Activated CD8-positive, alpha-beta T cell treated with anti-CD3 and anti-CD28 coated beads, Interleukin-2, amount 10 ng/mL, durations not matched to agents 7 days and 5 days (primary cell): ENCODE data around the gene CACNG3. TPM values are rescaled to one million over a fixed set of nuclear protein-coding genes. Genes with fewer than 3 reads are reported as not detected.
A peak's percentile ranks its signal among the peaks of the same experiment; 100 is the strongest.

Experiments used
- ATAC-seq: fragments of 150-1000 bp; cut with Tn5 transposase; one replicate; pipeline ENCODE4 v1.10.0; 2021; ENCODE audit warnings: moderate library complexity
- CTCF ChIA-PET: fragments of 350-600 bp; sonication (Branson Sonifier 250); formaldehyde crosslinking; loops from one replicate; lab custom pipeline; 2021; ENCODE audit warnings: antibody characterized with exemption; lab: Charles Lee
- POLR2A ChIA-PET: fragments of 350-600 bp; sonication (Branson Sonifier 250); formaldehyde crosslinking; loops from one replicate; lab custom pipeline; 2021; ENCODE audit warnings: antibody characterized with exemption; lab: Charles Lee
- DNase-seq: peaks from one replicate; pipeline ENCODE4 v3.0.0-alpha.2; 2020
- H3K27ac Mint-ChIP-seq: one replicate; pipeline ENCODE4 v1.8.0; 2021; ENCODE audit warnings: mild to moderate bottlenecking, mixed read lengths
- H3K27me3 Mint-ChIP-seq: one replicate; pipeline ENCODE4 v1.8.0; 2021; ENCODE audit warnings: low read depth, mixed read lengths
- H3K36me3 Mint-ChIP-seq: one replicate; pipeline ENCODE4 v1.8.0; 2021; ENCODE audit warnings: low read depth, mixed read lengths
- H3K4me1 Mint-ChIP-seq: one replicate; pipeline ENCODE4 v1.8.0; 2021; ENCODE audit warnings: low read depth, mixed read lengths
- H3K4me3 Mint-ChIP-seq: one replicate; pipeline ENCODE4 v1.8.0; 2021; ENCODE audit warnings: mild to moderate bottlenecking, mixed read lengths
- H3K9me3 Mint-ChIP-seq: one replicate; pipeline ENCODE4 v1.8.0; 2022; ENCODE audit warnings: mixed read lengths; ENCODE audit not compliant: insufficient read depth
- total RNA-seq, 2 experiments: library from RNA; stranded (reverse); gene quantifications; one replicate each; pipeline ENCODE4 v1.2.3, GENCODE V29; 2021

Gene CACNG3
- not detected for total RNA-seq

DNA sequence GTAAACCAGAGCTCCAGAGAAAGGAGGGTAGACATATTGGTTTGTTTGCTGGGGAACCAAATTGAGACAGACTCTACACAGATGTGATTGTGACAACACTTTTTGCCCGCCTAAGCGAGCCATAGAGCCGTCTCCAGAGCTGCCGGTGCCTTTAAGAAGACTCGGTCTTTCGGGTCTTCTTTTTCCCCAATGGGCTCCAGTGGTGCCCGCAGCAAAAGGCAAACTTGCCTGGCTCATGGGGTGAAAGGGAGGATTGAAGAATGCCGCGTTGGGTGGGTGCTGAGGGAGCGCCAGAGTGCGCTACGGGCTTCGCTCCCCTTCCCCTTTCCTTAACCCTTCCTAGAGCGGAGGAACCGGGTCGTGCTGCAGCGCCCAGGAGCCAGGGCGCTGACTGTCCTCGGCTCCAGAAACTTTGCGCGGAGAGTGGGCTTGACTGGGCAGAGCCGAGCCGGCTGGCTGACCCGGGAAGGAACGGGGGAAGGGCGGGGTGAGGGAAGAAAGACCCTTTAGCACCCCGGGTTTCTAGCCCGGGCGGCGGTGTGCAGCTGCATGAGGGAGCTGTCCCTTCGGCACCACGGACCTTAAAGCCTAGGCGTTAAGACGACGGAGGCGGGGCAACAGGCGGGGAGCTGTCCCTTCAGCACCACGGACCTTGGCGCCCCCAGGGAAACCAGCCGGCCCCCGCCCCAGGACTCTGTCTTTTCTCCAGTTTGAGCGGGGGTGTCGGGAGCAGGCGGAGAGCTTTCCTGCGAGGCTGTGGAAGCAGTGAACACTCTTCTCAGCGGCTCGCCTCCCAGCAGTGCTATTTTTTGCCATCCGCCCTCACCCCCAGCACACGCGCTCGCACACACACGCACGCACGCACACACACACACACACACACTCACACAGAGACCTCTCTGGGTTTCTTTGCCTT is at the start of gene CACNG3:
TSS of gene CACNG3 (plus strand) at position 880 of the 916 bp plus-strand sequence. CDS start 420 bp downstream, outside the sequence.
- ChIA-PET POLR2A (no interaction called here), CTCF (interaction anchor here (0.7 to 6.0 kb wide), 3 partner anchors 185 to 452 kb away, joined by 3 to 43 read pairs (median 3); no protein-coding TSS in a partner anchor)
- Mint-ChIP-seq H3K27ac (no peak within 1 kb of the TSS), H3K27me3 (peaks cover 48% of the 10 kb centered on the region), H3K4me3 (no peak within 1 kb of the TSS), H3K4me1 (peaks cover 3% of the 10 kb centered on the region), H3K36me3 (no peaks in the 10 kb centered on the region), H3K9me3 (no peaks in the 10 kb centered on the region)
- peak; percentile 92 for ATAC-seq
- peak; percentile 84 for DNase-seq

DNA sequence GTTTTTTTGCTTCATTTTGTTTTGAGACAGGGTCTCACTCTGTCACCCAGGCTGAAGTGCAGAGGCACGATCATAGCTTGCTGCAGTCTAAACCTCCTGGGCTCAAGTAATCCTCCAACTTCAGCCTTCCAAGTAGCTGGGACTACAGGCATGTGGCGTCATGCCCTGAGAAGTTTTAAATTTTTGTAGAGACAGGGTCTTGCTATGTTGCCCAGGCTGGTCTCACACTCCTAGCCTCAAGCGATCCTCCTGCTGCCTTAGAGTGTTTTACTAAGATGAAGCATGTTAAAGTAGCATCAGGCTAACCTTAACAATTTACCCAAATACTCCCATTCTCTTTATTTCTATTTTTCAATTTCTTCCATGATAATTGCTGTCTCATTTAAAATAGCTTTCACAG is 49.2 kb upstream of the CACNG3 start:
- ATAC-seq (no peak), DNase-seq (no peak)
- ChIA-PET POLR2A (no interaction called here), CTCF (interaction anchor here (2.0 kb wide), 1 partner anchor 46 kb away, joined by 10 read pairs; no protein-coding TSS in a partner anchor)
- Mint-ChIP-seq H3K4me3 (no peak overlapping the region), H3K27me3 (no peaks in the 10 kb centered on the region), H3K4me1 (no peaks in the 10 kb centered on the region), H3K36me3 (peaks cover 25% of the 10 kb centered on the region), H3K9me3 (no peaks in the 10 kb centered on the region), H3K27ac (no peak overlapping the region)

GRCh38 chr16:24208710-24209109 is 47.4 kb upstream of the CACNG3 start:
- CTCF ChIA-PET = interaction anchor here (1.0 to 2.0 kb wide), 2 partner anchors 44 to 138 kb away, joined by 3 to 10 read pairs; no protein-coding TSS in a partner anchor
- DNase-seq (no peak), ATAC-seq (no peak)
- POLR2A ChIA-PET = no interaction called here
- H3K27me3 Mint-ChIP-seq = no peaks in the 10 kb centered on the region
- no peak overlapping the region for H3K4me3 Mint-ChIP-seq
- H3K9me3 Mint-ChIP-seq = no peaks in the 10 kb centered on the region
- peaks cover 16% of the 10 kb centered on the region for H3K36me3 Mint-ChIP-seq
- H3K4me1 Mint-ChIP-seq = no peaks in the 10 kb centered on the region
- H3K27ac Mint-ChIP-seq = no peak overlapping the region

DNA sequence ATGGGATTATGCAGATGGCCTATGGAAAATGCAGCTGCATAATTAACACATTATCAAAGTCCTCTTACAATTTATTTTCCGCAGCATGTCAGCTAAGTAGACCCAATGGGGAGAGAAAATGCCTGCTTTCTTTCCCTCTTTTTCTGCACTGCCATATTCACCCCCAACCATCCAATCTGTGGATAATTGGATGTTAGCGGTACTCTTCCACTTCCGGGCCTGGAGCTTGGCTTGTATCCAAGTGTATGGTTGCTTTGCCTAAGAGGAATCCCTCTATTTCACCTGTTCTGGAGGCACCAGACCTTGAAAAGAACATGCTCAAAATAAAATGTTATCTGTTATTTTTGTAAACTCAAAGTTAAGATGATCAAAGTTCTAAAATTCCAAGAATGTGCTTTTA is 41.1 kb upstream of the CACNG3 start:
- POLR2A ChIA-PET = no interaction called here
- H3K4me3 Mint-ChIP-seq = no peak overlapping the region
- no peak for DNase-seq
- no peaks in the 10 kb centered on the region for H3K27me3 Mint-ChIP-seq
- H3K9me3 Mint-ChIP-seq = no peaks in the 10 kb centered on the region
- CTCF ChIA-PET = no interaction called here
- H3K27ac Mint-ChIP-seq = no peak overlapping the region
- no peaks in the 10 kb centered on the region for H3K4me1 Mint-ChIP-seq
- ATAC-seq = no peak
- peaks cover 36% of the 10 kb centered on the region for H3K36me3 Mint-ChIP-seq

- ATAC-seq (no peak), DNase-seq (no peak)
- no peak overlapping the region for H3K27ac Mint-ChIP-seq
- H3K36me3 Mint-ChIP-seq = peaks cover 39% of the 10 kb centered on the region
- H3K27me3 Mint-ChIP-seq = no peaks in the 10 kb centered on the region
- no peak overlapping the region for H3K4me3 Mint-ChIP-seq
- H3K4me1 Mint-ChIP-seq = no peaks in the 10 kb centered on the region
- CTCF ChIA-PET = no interaction called here
- H3K9me3 Mint-ChIP-seq = no peaks in the 10 kb centered on the region
- POLR2A ChIA-PET = no interaction called here
These were observed 39.2 kb upstream of the CACNG3 start for GRCh38 chr16:24216961-24217360.

- Mint-ChIP-seq H3K4me3 (no peak overlapping the region), H3K27ac (no peak overlapping the region), H3K27me3 (no peaks in the 10 kb centered on the region), H3K36me3 (peaks cover 37% of the 10 kb centered on the region), H3K9me3 (no peaks in the 10 kb centered on the region), H3K4me1 (no peaks in the 10 kb centered on the region)
- DNase-seq (no peak), ATAC-seq (no peak)
- ChIA-PET CTCF (no interaction called here), POLR2A (no interaction called here)
These were observed 38.7 kb upstream of the CACNG3 start for GRCh38 chr16:24217461-24217860.

DNA sequence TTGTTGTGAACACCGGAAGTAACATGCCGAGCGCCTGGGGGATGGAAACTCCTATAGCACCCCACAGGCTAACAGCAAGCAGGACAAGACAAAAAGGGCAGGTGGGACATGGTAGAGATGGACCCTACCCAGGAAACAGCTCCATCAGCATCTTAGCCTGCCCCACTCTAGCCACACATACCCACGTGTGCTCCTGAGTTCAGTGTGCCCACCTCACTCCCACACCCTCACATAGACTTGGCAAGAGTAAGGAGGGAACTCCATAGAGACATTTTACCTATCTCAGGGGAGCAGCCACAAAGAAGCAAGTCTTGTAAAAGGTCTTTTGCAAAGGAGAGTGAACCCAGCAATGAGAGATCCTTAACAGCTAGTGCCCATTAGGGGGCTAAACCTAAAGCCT is 37.8 kb upstream of the CACNG3 start:
- CTCF ChIA-PET = no interaction called here
- no peaks in the 10 kb centered on the region for H3K9me3 Mint-ChIP-seq
- no peak overlapping the region for H3K27ac Mint-ChIP-seq
- DNase-seq = no peak
- no peak for ATAC-seq
- no peaks in the 10 kb centered on the region for H3K4me1 Mint-ChIP-seq
- no peaks in the 10 kb centered on the region for H3K27me3 Mint-ChIP-seq
- H3K36me3 Mint-ChIP-seq = peaks cover 35% of the 10 kb centered on the region
- no peak overlapping the region for H3K4me3 Mint-ChIP-seq
- POLR2A ChIA-PET = no interaction called here

DNA sequence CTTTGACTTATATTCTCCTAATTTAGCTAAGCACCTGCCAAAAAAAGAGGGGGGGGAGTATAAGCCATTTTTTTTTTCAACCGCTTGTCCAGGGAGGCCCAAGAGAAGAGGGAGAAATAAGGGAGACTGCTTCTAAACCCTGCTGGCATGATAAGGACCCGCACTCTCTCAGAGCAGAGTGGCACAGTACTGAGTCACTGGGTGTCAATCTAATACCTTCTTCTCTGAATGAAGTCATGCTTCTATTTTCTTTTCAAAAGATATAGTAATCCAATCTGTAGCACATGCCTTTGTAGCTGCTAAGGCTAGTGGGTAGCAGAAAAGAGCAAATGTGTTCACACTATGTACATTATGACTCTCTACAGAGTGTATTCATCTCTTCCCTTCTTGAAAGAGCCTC is 34.9 kb upstream of the CACNG3 start:
- ChIA-PET POLR2A (no interaction called here), CTCF (no interaction called here)

GRCh38 chr16:24228514-24228913 is 27.6 kb upstream of the CACNG3 start:
- CTCF ChIA-PET = no interaction called here
- peaks cover 9% of the 10 kb centered on the region for H3K27me3 Mint-ChIP-seq
- POLR2A ChIA-PET = no interaction called here

More for the DNA sequence above, 34.9 kb upstream of the CACNG3 start:
- ATAC-seq = no peak
- H3K27ac Mint-ChIP-seq = no peak overlapping the region
- H3K4me1 Mint-ChIP-seq = no peaks in the 10 kb centered on the region
- H3K36me3 Mint-ChIP-seq = peaks cover 16% of the 10 kb centered on the region
- no peak for DNase-seq
- peaks cover 3% of the 10 kb centered on the region for H3K27me3 Mint-ChIP-seq
- no peak overlapping the region for H3K4me3 Mint-ChIP-seq
- no peaks in the 10 kb centered on the region for H3K9me3 Mint-ChIP-seq

GRCh38 chr16:24232936-24233335 is 23.2 kb upstream of the CACNG3 start:
- DNase-seq = no peak
- Mint-ChIP-seq H3K4me1 (no peaks in the 10 kb centered on the region), H3K9me3 (peaks cover 4% of the 10 kb centered on the region), H3K4me3 (no peak overlapping the region), H3K27me3 (peaks cover under 1% of the 10 kb centered on the region), H3K36me3 (no peaks in the 10 kb centered on the region), H3K27ac (no peak overlapping the region)
- ChIA-PET POLR2A (no interaction called here), CTCF (no interaction called here)
- no peak for ATAC-seq

More at GRCh38 chr16:24228514-24228913, 27.6 kb upstream of the CACNG3 start:
- H3K36me3 Mint-ChIP-seq = no peaks in the 10 kb centered on the region
- H3K27ac Mint-ChIP-seq = no peak overlapping the region
- DNase-seq (no peak), ATAC-seq (no peak)
- H3K4me1 Mint-ChIP-seq = no peaks in the 10 kb centered on the region
- H3K4me3 Mint-ChIP-seq = no peak overlapping the region
- no peaks in the 10 kb centered on the region for H3K9me3 Mint-ChIP-seq

GRCh38 chr16:24234737-24235136 is 21.4 kb upstream of the CACNG3 start:
- Mint-ChIP-seq H3K4me1 (no peaks in the 10 kb centered on the region), H3K36me3 (no peaks in the 10 kb centered on the region), H3K27ac (no peak overlapping the region), H3K9me3 (peaks cover 12% of the 10 kb centered on the region), H3K27me3 (peaks cover 1% of the 10 kb centered on the region), H3K4me3 (no peak overlapping the region)
- ChIA-PET CTCF (no interaction called here), POLR2A (no interaction called here)
- no peak for DNase-seq
- ATAC-seq = no peak

DNA sequence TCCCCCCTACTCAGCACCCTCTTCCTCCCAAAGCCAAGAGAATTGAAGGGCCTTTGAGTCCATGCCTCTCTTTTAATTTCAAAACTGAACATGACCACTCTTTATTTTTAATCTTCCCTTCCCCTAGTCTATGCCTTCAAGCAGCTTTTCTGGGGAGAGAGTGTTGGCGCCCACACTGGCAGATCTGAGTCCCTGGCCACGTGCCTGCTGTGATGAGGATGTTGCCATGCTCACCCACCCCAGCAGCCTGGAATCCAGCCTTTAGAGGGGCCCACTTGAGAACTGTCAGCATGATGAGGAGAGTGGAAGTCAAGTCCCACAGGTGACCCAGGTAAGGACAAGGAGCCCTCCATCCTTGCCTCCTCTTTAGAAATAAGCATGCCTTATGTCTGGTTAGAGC is 20.3 kb upstream of the CACNG3 start:
- no peaks in the 10 kb centered on the region for H3K36me3 Mint-ChIP-seq
- ATAC-seq (no peak), DNase-seq (no peak)
- H3K4me3 Mint-ChIP-seq = no peak overlapping the region
- ChIA-PET CTCF (no interaction called here), POLR2A (no interaction called here)
- H3K27me3 Mint-ChIP-seq = peaks cover 1% of the 10 kb centered on the region
- peaks cover 12% of the 10 kb centered on the region for H3K9me3 Mint-ChIP-seq
- H3K27ac Mint-ChIP-seq = no peak overlapping the region
- H3K4me1 Mint-ChIP-seq = no peaks in the 10 kb centered on the region
